ENCODE results near the gene MFN2.
"Not testable (repeated sequence)": the region's sequence is repeated elsewhere in the genome, so short reads cannot be mapped to it uniquely, and the experiment has no call there.

The MFN2 gene

GRCh38 chr1:11979851-11980675 is at the start of gene MFN2:
Gene MFN2, plus strand, starts transcription at chr1:11980444. Its CDS starts 8,725 bp downstream, at chr1:11989169.
- peak; percentile 95 for DNase-seq

GRCh38 chr1:11930571-11931445 is 49.4 kb upstream of the MFN2 start:
- no peak for DNase-seq

- DNase-seq: no peak
Measured at GRCh38 chr1:11931845-11932244, 48.4 kb upstream of the MFN2 start.

GRCh38 chr1:11934302-11935056 is 45.8 kb upstream of the MFN2 start, which contains the start of gene PLOD1:
Gene PLOD1, plus strand, starts transcription at chr1:11934717. Its CDS starts 63 bp downstream, at chr1:11934780.
- peak; percentile 91 for DNase-seq

- no peak for DNase-seq
Measured at GRCh38 chr1:11935057-11935412, 45.2 kb upstream of the MFN2 start.

GRCh38 chr1:11935733-11936132 is 44.5 kb upstream of the MFN2 start:
- DNase-seq: not testable (repeated sequence)

GRCh38 chr1:11938722-11939526 is 41.3 kb upstream of the MFN2 start:
- no peak for DNase-seq

- DNase-seq: not testable (repeated sequence)
Measured at GRCh38 chr1:11939794-11940193, 40.5 kb upstream of the MFN2 start.

GRCh38 chr1:11940260-11940921 is 39.9 kb upstream of the MFN2 start:
- DNase-seq: no peak

- no peak for DNase-seq
Measured at GRCh38 chr1:11942280-11942679, 38.0 kb upstream of the MFN2 start.

- no peak for DNase-seq
Measured at GRCh38 chr1:11943619-11944018, 36.6 kb upstream of the MFN2 start.

GRCh38 chr1:11944358-11944931 is 35.8 kb upstream of the MFN2 start:
- no peak for DNase-seq

- DNase-seq: no peak
Measured at GRCh38 chr1:11946647-11947046, 33.6 kb upstream of the MFN2 start.

GRCh38 chr1:11948822-11949458 is 31.3 kb upstream of the MFN2 start:
- peak; percentile 50 for DNase-seq

- DNase-seq: no peak
Measured at GRCh38 chr1:11951901-11952300, 28.3 kb upstream of the MFN2 start.

GRCh38 chr1:11952455-11953109 is 27.7 kb upstream of the MFN2 start:
- no peak for DNase-seq

- DNase-seq: no peak
Measured at GRCh38 chr1:11955221-11955620, 25.0 kb upstream of the MFN2 start.

GRCh38 chr1:11957398-11957797 is 22.8 kb upstream of the MFN2 start:
- no peak for DNase-seq

GRCh38 chr1:11957897-11958296 is 22.3 kb upstream of the MFN2 start:
- DNase-seq: no peak

- DNase-seq: no peak
Measured at GRCh38 chr1:11960276-11960675, 20.0 kb upstream of the MFN2 start.

All from stimulated activated CD8-positive, alpha-beta memory T cell treated with anti-CD3 and anti-CD28 coated beads, Interleukin-4, amount 100 ng/mL, for 48 hours (primary cell).